ENCODE data around the gene SLC2A4RG. TPM values are rescaled to one million over a fixed set of nuclear protein-coding genes. Genes with fewer than 3 reads are reported as not detected.

SLC2A4RG gene
- total RNA-seq, 1 experiment from 2014 or later, result 121 TPM

- CTCF ChIA-PET, result no interaction called here
These were observed 18.6 kb downstream of the SLC2A4RG start for GRCh38 chr20:63758152-63758551.

More at GRCh38 chr20:63758152-63758551, 18.6 kb downstream of the SLC2A4RG start:
- DNase-seq (ENCODE audit: low read depth, low spot score) (no peak), ATAC-seq (no peak)
- no peaks in the 10 kb centered on the region for H3K79me2 ChIP-seq (ENCODE audit: insufficient read depth, low read length)
- no peaks in the 10 kb centered on the region for H3K36me3 ChIP-seq (ENCODE audit: control insufficient read depth in 1 of 2, insufficient read depth in 2 of 2, low read length in 2 of 2)
- no peak overlapping the region for H3K4me3 ChIP-seq (replicated peaks in 1 of 2; ENCODE audit: low read depth in 1 of 2, low read length in 2 of 2)
- H3K9me2 ChIP-seq (ENCODE audit: insufficient read depth), result no peaks in the 10 kb centered on the region
- H3K4me1 ChIP-seq (ENCODE audit: control insufficient read depth in 1 of 2, insufficient read depth in 2 of 2, low read length in 2 of 2), result no peaks in the 10 kb centered on the region
- H3K27me3 ChIP-seq (ENCODE audit: insufficient read depth, low read length), result no peaks in the 10 kb centered on the region
- BruUV-seq (replicated peaks), result no TSS peak
- H2AFZ ChIP-seq (ENCODE audit: low read depth, low read length, poor library complexity, severe bottlenecking), result no peak overlapping the region
- no peak overlapping the region for H3K4me2 ChIP-seq (ENCODE audit: low read length)
- no peaks in the 10 kb centered on the region for H4K20me1 ChIP-seq (ENCODE audit: insufficient read depth)
- H3K9me3 ChIP-seq (ENCODE audit: control insufficient read depth in 1 of 2, insufficient read depth in 1 of 2, low read depth in 1 of 2, low read length in 2 of 2), result no peaks in the 10 kb centered on the region
- RAD21 ChIA-PET (ENCODE audit: low non-redundant PET in 1 of 2, low total read pairs in 2 of 2, uncharacterized antibody in 2 of 2, unreplicated experiment in 2 of 2), result no interaction called here
- H3K27ac ChIP-seq (ENCODE audit: low read depth, low read length), result no peak overlapping the region
- TF ChIP-seq EGR1 (IDR thresholded peaks at IDR 0.05; ENCODE audit: low read depth) (no peak), REST (IDR thresholded peaks at IDR 0.05; ENCODE audit: low read depth) (no peak), EZH2phosphoT487 (IDR thresholded peaks at IDR 0.05; ENCODE audit: borderline replicate concordance) (no peak), SIN3A (IDR thresholded peaks at IDR 0.05; ENCODE audit: low read depth) (no peak), POLR2AphosphoS5 (IDR thresholded peaks at IDR 0.05; ENCODE audit: low read depth, low read length) (no peak), JUND (IDR thresholded peaks at IDR 0.05) (no peak), CEBPB (IDR thresholded peaks at IDR 0.05; ENCODE audit: low read depth) (no peak), CBX3 (IDR thresholded peaks at IDR 0.05; ENCODE audit: low read depth) (no peak), ELF1 (IDR thresholded peaks at IDR 0.05; ENCODE audit: borderline replicate concordance, low read depth) (no peak), CTCF (IDR thresholded peaks at IDR 0.05 in 2 of 3, conservative IDR thresholded peaks at IDR 0.05 in 1 of 3; ENCODE audit: borderline replicate concordance in 1 of 3, insufficient read depth in 1 of 3, low read depth in 2 of 3, low read length in 2 of 3) (no peak), YY1 (IDR thresholded peaks at IDR 0.05; ENCODE audit: extremely low read depth, insufficient replicate concordance, low read depth, low read length) (no peak)
- TF ChIP-seq, protein P1, sequence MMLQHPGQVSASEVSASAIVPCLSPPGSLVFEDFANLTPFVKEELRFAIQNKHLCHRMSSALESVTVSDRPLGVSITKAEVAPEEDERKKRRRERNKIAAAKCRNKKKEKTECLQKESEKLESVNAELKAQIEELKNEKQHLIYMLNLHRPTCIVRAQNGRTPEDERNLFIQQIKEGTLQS (IDR thresholded peaks at IDR 0.05), result no peak
- TF ChIP-seq, protein P2, sequence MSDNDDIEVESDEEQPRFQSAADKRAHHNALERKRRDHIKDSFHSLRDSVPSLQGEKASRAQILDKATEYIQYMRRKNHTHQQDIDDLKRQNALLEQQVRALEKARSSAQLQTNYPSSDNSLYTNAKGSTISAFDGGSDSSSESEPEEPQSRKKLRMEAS (IDR thresholded peaks at IDR 0.05), result no peak
- TF ChIP-seq, protein P3, sequence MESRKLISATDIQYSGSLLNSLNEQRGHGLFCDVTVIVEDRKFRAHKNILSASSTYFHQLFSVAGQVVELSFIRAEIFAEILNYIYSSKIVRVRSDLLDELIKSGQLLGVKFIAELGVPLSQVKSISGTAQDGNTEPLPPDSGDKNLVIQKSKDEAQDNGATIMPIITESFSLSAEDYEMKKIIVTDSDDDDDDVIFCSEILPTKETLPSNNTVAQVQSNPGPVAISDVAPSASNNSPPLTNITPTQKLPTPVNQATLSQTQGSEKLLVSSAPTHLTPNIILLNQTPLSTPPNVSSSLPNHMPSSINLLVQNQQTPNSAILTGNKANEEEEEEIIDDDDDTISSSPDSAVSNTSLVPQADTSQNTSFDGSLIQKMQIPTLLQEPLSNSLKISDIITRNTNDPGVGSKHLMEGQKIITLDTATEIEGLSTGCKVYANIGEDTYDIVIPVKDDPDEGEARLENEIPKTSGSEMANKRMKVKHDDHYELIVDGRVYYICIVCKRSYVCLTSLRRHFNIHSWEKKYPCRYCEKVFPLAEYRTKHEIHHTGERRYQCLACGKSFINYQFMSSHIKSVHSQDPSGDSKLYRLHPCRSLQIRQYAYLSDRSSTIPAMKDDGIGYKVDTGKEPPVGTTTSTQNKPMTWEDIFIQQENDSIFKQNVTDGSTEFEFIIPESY (IDR thresholded peaks at IDR 0.05; ENCODE audit: extremely low read depth, insufficient replicate concordance, low read length), result no peak
- intact Hi-C loops (cut with micrococcal nuclease), result no loop called here
- POLR2A ChIA-PET, result no interaction called here
- no peak overlapping the region for H3K9ac ChIP-seq (ENCODE audit: low read length)

Measured in HCT116 (cell line).